ENCODE results near the gene GPRC5C.

DNA sequence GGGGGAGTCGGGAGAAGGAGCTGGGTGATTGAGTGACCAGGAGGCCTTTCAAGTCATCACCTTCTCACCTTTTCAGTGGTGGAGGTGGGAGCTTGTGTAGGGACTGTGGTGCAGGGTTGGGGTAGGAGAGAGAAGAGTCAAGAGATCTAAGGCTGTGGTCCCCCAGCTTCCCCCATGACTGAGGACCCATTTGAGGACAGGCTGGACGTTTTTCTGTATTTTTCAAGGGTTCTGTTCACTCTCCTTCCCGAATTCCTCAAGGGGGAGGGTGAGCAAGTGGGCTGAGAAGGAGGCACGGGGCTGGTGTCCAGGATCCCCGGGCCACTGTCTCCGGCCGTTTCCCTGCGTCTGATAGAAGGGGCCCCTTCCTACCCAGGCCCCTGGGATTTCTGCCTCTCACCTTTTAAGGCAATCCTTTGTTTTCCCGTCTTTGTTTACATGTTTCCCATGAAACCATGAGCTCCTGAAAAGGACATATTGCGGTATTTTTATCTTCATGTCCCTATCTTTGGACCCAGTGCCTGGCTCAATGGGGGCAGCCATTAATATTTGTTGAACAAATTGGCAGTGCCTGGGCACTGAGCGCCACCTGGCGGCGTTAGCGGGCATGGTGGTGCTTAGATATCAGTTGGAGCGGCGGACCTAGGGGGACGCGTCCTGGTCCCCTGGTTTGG, 25.4 kb downstream of the GPRC5C start:
- TF ChIP-seq MAX (IDR thresholded peaks at IDR 0.05) (no peak), EP300 (IDR thresholded peaks at IDR 0.05; ENCODE audit: borderline replicate concordance) (no peak), CEBPB (IDR thresholded peaks at IDR 0.05) (no peak), FOXM1 (IDR thresholded peaks at IDR 0.05; ENCODE audit: borderline replicate concordance, low read depth) (no peak; the same call in 1 of the 2 replicates), CREB1 (IDR thresholded peaks at IDR 0.05; ENCODE audit: low read depth) (no peak)

All from Ishikawa (cell line).